SK-N-SH treated with all-trans-retinoic acid at 6 μM for 48 hours (cell line): ENCODE data around the gene DOK1.

Experiments
- ATAC-seq: fragments of 200-7000 bp; cut with Tn5 transposase; 3 replicates; pipeline ENCODE4 v1.9.1; 2020; ENCODE audit warnings: mild to moderate bottlenecking, moderate library complexity
- ARNTL ChIP-seq: fragments of 450-650 bp; formaldehyde crosslinking; IDR thresholded peaks from 2 replicates; pipeline ENCODE4 v1.5.0; 2020; ENCODE audit warnings: low read depth, mild to moderate bottlenecking, moderate library complexity, borderline replicate concordance
- BACH2 ChIP-seq: fragments of 250-450 bp; sonication (Bioruptor Pico); IDR thresholded peaks from 2 replicates; pipeline ENCODE4 v1.9.0; 2021; ENCODE audit warnings: mild to moderate bottlenecking, borderline replicate concordance
- CSDC2 ChIP-seq: fragments of 250-450 bp; sonication (Bioruptor Pico); IDR thresholded peaks from 2 replicates; pipeline ENCODE4 v1.5.0; 2020; ENCODE audit warnings: mild to moderate bottlenecking, moderate library complexity
- CSRNP3 ChIP-seq: fragments of 250-450 bp; sonication (Bioruptor Pico); IDR thresholded peaks from 2 replicates; pipeline ENCODE4 v1.5.1; 2021; ENCODE audit warnings: mild to moderate bottlenecking, moderate library complexity
- GLIS3 ChIP-seq: fragments of 250-450 bp; sonication (Bioruptor Pico); IDR thresholded peaks from 2 replicates; pipeline ENCODE4 v1.5.0; 2020; ENCODE audit warnings: mild to moderate bottlenecking, moderate library complexity
- PPARA ChIP-seq: fragments of 250-450 bp; sonication (Bioruptor Pico); IDR thresholded peaks from 2 replicates; pipeline ENCODE4 v1.5.0; 2020; ENCODE audit warnings: mild to moderate bottlenecking, borderline replicate concordance
- RARB ChIP-seq: fragments of 250-450 bp; sonication (Bioruptor Pico); IDR thresholded peaks from 2 replicates; pipeline ENCODE4 v1.8.0; 2021; ENCODE audit warnings: mild to moderate bottlenecking, moderate library complexity
- TCF4 ChIP-seq: fragments of 250-450 bp; sonication (Bioruptor Pico); IDR thresholded peaks from 2 replicates; pipeline ENCODE4 v1.8.0; 2021; ENCODE audit warnings: mild to moderate bottlenecking, moderate library complexity, borderline replicate concordance
- TSHZ2 ChIP-seq: fragments of 250-450 bp; sonication (Bioruptor Pico); IDR thresholded peaks from 2 replicates; pipeline ENCODE4 v1.5.0; 2020; ENCODE audit warnings: mild to moderate bottlenecking, moderate library complexity
- ZC3H10 ChIP-seq: fragments of 250-450 bp; sonication (Bioruptor Pico); IDR thresholded peaks from 2 replicates; pipeline ENCODE4 v1.5.1; 2021; ENCODE audit warnings: mild to moderate bottlenecking, moderate library complexity
- ZFP3 ChIP-seq: fragments of 250-450 bp; sonication (Bioruptor Pico); IDR thresholded peaks from 2 replicates; pipeline ENCODE4 v1.5.0; 2020; ENCODE audit warnings: mild to moderate bottlenecking, moderate library complexity
- ZFP30 ChIP-seq: fragments of 450-650 bp; formaldehyde crosslinking; IDR thresholded peaks from 2 replicates; pipeline ENCODE4 v1.5.0; 2022; ENCODE audit warnings: mild to moderate bottlenecking, moderate library complexity
- ZNF565 ChIP-seq: fragments of 450-650 bp; formaldehyde crosslinking; conservative IDR thresholded peaks from 2 replicates; pipeline ENCODE4 v1.5.0; 2020; ENCODE audit warnings: low read depth, mild to moderate bottlenecking, moderate library complexity
- ZNF70 ChIP-seq: fragments of 450-650 bp; formaldehyde crosslinking; IDR thresholded peaks from 2 replicates; pipeline ENCODE4 v1.5.0; 2020; ENCODE audit warnings: mild to moderate bottlenecking, moderate library complexity
- TF ChIP-seq, protein P1 (sequence below): fragments of 250-450 bp; sonication (Bioruptor Pico); IDR thresholded peaks from 2 replicates; pipeline ENCODE4 v1.8.0; 2020; ENCODE audit warnings: mild to moderate bottlenecking, moderate library complexity, borderline replicate concordance
- TF ChIP-seq, protein P2 (sequence below): fragments of 250-450 bp; sonication (Bioruptor Pico); IDR thresholded peaks from 2 replicates; pipeline ENCODE4 v1.8.0; 2021; ENCODE audit warnings: low read depth, mild to moderate bottlenecking, moderate library complexity, borderline replicate concordance

DOK1 gene

DNA sequence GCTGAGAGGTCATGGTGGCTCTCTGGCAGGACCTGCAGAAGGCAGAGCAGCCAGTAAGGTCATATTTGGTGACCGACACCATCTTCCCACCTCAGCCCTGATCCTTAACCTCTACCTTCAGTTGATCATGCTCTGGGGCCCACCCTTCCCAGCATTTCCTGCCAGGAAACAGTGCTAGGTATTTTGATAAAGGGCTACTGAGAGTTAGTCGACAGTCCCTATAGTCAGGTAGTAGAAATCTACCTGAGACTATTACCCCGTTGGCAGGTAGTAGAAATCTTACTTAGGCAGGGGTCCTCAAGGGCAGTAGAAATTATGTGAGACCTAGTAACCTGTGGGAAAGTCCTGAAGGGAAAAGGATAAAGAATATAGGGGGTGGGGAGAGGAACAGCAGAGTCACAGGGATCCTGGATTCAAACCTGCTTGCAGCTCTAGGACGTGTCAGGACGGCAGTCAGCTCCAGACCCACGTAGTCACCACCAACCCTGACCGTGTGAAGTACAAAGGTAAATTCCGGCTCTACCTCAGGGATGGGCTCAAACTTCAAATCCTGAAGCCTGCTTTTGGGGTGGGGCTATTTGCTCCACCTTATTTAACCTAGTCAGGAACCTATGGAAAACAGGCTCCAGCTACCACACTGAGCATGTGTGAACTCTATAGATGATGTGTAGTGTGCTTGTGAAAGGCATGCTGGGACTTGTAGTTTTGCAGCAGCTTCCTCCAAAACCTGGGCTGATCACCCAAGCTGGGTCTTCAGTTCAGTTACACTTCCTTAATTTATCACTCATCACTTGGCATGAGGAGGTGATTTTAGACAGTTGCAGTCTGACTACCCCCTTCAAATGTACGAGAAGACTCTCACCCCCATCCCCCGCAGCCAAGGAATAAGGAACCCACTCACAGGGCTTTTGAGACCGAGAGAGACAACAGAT, 28.5 kb upstream of the DOK1 start, which contains the start of gene DQX1:
Gene DQX1, minus strand, starts transcription at position 515 of the 932 bp plus-strand sequence. Its CDS starts 502 bp downstream, at position 13.
- ATAC-seq, result no peak
- TF ChIP-seq ZFP3 (CRISPR knock-in tag) (no peak), ZC3H10 (CRISPR knock-in tag) (no peak), TCF4 (CRISPR knock-in tag) (no peak), CSRNP3 (no peak), ZNF70 (no peak), ZNF565 (CRISPR knock-in tag) (no peak), ARNTL (no peak), BACH2 (no peak), ZFP30 (CRISPR knock-in tag) (no peak), TSHZ2 (CRISPR knock-in tag) (no peak), CSDC2 (no peak)
- TF ChIP-seq, protein P1, sequence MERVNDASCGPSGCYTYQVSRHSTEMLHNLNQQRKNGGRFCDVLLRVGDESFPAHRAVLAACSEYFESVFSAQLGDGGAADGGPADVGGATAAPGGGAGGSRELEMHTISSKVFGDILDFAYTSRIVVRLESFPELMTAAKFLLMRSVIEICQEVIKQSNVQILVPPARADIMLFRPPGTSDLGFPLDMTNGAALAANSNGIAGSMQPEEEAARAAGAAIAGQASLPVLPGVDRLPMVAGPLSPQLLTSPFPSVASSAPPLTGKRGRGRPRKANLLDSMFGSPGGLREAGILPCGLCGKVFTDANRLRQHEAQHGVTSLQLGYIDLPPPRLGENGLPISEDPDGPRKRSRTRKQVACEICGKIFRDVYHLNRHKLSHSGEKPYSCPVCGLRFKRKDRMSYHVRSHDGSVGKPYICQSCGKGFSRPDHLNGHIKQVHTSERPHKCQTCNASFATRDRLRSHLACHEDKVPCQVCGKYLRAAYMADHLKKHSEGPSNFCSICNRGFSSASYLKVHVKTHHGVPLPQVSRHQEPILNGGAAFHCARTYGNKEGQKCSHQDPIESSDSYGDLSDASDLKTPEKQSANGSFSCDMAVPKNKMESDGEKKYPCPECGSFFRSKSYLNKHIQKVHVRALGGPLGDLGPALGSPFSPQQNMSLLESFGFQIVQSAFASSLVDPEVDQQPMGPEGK (CRISPR knock-in tag), result no peak
- TF ChIP-seq, protein P2, sequence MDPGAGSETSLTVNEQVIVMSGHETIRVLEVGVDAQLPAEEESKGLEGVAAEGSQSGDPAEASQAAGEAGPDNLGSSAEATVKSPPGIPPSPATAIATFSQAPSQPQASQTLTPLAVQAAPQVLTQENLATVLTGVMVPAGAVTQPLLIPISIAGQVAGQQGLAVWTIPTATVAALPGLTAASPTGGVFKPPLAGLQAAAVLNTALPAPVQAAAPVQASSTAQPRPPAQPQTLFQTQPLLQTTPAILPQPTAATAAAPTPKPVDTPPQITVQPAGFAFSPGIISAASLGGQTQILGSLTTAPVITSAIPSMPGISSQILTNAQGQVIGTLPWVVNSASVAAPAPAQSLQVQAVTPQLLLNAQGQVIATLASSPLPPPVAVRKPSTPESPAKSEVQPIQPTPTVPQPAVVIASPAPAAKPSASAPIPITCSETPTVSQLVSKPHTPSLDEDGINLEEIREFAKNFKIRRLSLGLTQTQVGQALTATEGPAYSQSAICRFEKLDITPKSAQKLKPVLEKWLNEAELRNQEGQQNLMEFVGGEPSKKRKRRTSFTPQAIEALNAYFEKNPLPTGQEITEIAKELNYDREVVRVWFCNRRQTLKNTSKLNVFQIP (CRISPR knock-in tag), result no peak

- no peak for ATAC-seq
- TF ChIP-seq GLIS3 (CRISPR knock-in tag) (no peak), PPARA (CRISPR knock-in tag) (no peak), ZNF70 (no peak), CSRNP3 (no peak), ZC3H10 (CRISPR knock-in tag) (no peak), RARB (no peak)
- TF ChIP-seq, protein P1 (CRISPR knock-in tag), result no peak
- TF ChIP-seq, protein P2 (CRISPR knock-in tag), result no peak
Observed at GRCh38 chr2:74526649-74527230, 27.8 kb upstream of the DOK1 start.
